ENCODE measurements around the gene MS4A10. TPM values are rescaled to one million over a fixed set of nuclear protein-coding genes. Genes with fewer than 3 reads are reported as not detected.

Gene MS4A10
- total RNA-seq, 1 donor from 2014 or later = not detected

DNA sequence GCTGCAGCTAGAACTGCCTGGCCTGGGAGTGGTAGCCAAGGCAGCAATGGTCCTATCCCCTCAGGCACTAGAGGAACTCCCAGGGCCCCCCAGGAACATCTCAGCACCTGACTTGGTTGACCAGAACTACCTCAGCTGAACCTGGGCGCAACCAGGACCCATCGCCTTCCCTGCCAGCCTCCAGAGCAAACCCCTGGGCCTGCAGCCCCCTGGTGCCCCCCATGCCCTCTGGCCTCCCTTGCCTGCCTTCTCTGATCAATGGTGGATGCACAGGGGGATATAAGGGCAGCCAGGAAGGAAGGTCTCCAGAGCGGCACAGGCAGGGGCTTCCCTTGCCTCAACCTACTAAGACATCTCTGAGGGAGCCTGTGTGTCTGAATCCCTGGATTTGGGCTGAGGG, 13.5 kb downstream of the MS4A10 start:
- Mint-ChIP-seq H3K27me3 (ENCODE audit: unreplicated experiment) (peaks cover 3% of the 10 kb centered on the region), H3K9me3 (ENCODE audit: unreplicated experiment) (peaks cover 6% of the 10 kb centered on the region), H3K36me3 (ENCODE audit: unreplicated experiment) (peaks cover 4% of the 10 kb centered on the region), H3K4me1 (ENCODE audit: low read depth, unreplicated experiment) (no peaks in the 10 kb centered on the region), H3K4me3 (ENCODE audit: unreplicated experiment) (no peak overlapping the region), H3K27ac (ENCODE audit: unreplicated experiment) (no peak overlapping the region)
- no peak for DNase-seq
- TF ChIP-seq, protein P1, sequence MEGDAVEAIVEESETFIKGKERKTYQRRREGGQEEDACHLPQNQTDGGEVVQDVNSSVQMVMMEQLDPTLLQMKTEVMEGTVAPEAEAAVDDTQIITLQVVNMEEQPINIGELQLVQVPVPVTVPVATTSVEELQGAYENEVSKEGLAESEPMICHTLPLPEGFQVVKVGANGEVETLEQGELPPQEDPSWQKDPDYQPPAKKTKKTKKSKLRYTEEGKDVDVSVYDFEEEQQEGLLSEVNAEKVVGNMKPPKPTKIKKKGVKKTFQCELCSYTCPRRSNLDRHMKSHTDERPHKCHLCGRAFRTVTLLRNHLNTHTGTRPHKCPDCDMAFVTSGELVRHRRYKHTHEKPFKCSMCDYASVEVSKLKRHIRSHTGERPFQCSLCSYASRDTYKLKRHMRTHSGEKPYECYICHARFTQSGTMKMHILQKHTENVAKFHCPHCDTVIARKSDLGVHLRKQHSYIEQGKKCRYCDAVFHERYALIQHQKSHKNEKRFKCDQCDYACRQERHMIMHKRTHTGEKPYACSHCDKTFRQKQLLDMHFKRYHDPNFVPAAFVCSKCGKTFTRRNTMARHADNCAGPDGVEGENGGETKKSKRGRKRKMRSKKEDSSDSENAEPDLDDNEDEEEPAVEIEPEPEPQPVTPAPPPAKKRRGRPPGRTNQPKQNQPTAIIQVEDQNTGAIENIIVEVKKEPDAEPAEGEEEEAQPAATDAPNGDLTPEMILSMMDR (IDR thresholded peaks at IDR 0.05; ENCODE audit: partially characterized antibody, unreplicated experiment) = no peak

DNA sequence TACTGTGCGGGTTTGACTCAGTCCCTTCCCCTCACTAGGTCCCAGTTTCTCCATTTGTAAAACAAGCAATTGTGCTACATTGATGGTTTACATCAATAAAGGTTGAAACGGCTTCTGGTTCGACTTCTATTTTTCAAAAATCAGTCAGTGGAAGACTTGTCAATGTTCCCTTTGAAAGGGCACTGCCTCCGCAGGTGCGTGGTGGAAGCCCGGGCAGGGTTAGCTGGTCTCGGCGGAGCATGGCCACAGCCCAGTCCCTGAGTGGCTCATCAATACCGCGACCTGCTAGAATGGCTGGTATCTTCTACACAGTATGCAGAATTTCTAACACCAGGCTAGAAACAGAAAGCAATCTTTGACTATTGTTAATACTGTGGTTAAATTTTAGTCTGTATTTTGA, 16.1 kb downstream of the MS4A10 start:
- TF ChIP-seq, protein P1 (IDR thresholded peaks at IDR 0.05; ENCODE audit: partially characterized antibody, unreplicated experiment) = no peak
- no peaks in the 10 kb centered on the region for H3K4me1 Mint-ChIP-seq (ENCODE audit: low read depth, unreplicated experiment)
- H3K4me3 Mint-ChIP-seq (ENCODE audit: unreplicated experiment) = no peak overlapping the region

DNA sequence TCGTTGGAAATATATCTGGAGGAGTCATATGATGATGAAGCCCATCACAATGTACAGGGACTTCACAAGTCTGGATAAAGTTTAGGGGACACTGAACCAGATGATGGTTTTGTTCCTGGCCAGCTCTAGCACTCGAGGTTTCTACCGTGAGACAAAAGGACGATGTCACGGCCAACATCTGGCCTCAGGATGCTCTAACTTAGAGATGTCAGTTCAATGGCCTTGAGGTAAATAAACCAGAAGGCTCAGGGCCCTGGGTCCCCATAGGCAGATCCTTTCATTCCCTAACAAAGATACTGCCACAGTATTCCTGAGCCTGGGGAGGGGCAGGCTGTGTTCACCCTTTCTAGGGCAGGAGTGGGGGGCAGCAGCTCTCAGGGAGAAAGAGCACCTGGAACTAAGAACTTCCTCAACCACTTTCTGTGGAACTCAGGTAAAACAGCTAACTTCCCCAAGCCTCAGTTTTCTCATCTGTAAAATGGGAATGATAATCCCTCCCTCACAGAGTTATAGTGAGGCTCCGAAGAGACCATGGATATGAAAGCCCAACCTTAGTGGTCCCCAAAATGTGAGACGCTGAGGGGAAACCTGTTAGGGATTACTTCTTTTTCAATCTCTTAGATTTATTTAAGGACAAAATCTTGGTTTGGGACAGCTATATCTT, 18.3 kb downstream of the MS4A10 start:
- no peak for DNase-seq
- Mint-ChIP-seq H3K4me3 (ENCODE audit: unreplicated experiment) (no peak overlapping the region), H3K27me3 (ENCODE audit: unreplicated experiment) (peaks cover 5% of the 10 kb centered on the region), H3K4me1 (ENCODE audit: low read depth, unreplicated experiment) (no peaks in the 10 kb centered on the region), H3K27ac (ENCODE audit: unreplicated experiment) (no peak overlapping the region), H3K36me3 (ENCODE audit: unreplicated experiment) (peaks cover 8% of the 10 kb centered on the region), H3K9me3 (ENCODE audit: unreplicated experiment) (peaks cover 7% of the 10 kb centered on the region)
- TF ChIP-seq, protein P1 (IDR thresholded peaks at IDR 0.05; ENCODE audit: partially characterized antibody, unreplicated experiment) = no peak

More for the DNA sequence above, 16.1 kb downstream of the MS4A10 start:
- Mint-ChIP-seq H3K27me3 (ENCODE audit: unreplicated experiment) (peaks cover 3% of the 10 kb centered on the region), H3K27ac (ENCODE audit: unreplicated experiment) (no peak overlapping the region), H3K36me3 (ENCODE audit: unreplicated experiment) (peaks cover 8% of the 10 kb centered on the region), H3K9me3 (ENCODE audit: unreplicated experiment) (peaks cover 6% of the 10 kb centered on the region)
- DNase-seq = no peak

DNA sequence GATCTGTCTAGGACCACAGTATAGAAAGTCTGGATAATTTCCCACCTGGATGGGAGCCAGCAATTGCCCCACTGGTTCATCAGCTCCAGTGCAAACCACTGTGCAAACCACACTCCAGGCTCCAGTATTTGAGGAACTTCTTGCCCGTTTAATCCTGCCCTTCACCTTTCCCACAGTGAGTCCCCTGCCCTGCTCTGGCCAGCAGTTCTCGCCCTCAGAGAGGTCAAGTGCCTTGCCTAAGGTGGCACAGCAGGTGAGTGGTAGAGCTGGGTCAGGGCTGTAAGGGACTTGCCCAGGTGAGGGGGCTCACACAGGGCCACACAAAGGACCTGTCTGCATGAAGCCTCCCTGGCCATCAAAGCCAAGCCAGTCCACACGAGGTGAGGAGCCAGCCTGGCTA, 24.1 kb downstream of the MS4A10 start:
- Mint-ChIP-seq H3K36me3 (ENCODE audit: unreplicated experiment) (peaks cover 8% of the 10 kb centered on the region), H3K4me3 (ENCODE audit: unreplicated experiment) (no peak overlapping the region), H3K4me1 (ENCODE audit: low read depth, unreplicated experiment) (no peaks in the 10 kb centered on the region), H3K27ac (ENCODE audit: unreplicated experiment) (no peak overlapping the region), H3K9me3 (ENCODE audit: unreplicated experiment) (peaks cover 8% of the 10 kb centered on the region), H3K27me3 (ENCODE audit: unreplicated experiment) (peaks cover 4% of the 10 kb centered on the region)
- TF ChIP-seq, protein P1 (IDR thresholded peaks at IDR 0.05; ENCODE audit: partially characterized antibody, unreplicated experiment) = no peak
- no peak for DNase-seq

DNA sequence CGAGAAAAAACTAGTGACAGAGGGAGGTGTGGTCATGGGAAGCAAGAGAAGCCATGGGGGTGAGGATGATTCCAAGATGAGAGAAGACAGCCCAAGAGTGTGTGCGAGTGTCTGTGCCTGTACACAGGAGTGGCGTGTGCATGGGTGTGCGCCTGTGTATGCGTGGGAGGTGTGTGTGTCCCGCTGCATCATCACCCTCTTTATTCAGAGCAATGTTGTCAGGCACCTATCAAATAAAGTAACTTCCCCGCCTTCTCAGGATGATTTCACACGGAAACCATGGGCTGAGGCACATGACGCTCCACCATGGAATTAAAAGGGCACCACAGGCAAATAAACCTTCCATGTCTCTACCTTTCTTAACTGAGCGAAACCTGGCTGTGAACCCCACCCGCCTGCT, 24.6 kb downstream of the MS4A10 start:
- H3K27ac Mint-ChIP-seq (ENCODE audit: unreplicated experiment) = no peak overlapping the region
- DNase-seq = no peak
- H3K4me3 Mint-ChIP-seq (ENCODE audit: unreplicated experiment) = no peak overlapping the region

More for the DNA sequence above, 24.6 kb downstream of the MS4A10 start:
- H3K36me3 Mint-ChIP-seq (ENCODE audit: unreplicated experiment) = peaks cover 8% of the 10 kb centered on the region
- TF ChIP-seq, protein P1 (IDR thresholded peaks at IDR 0.05; ENCODE audit: partially characterized antibody, unreplicated experiment) = no peak
- H3K9me3 Mint-ChIP-seq (ENCODE audit: unreplicated experiment) = peaks cover 10% of the 10 kb centered on the region
- peaks cover 4% of the 10 kb centered on the region for H3K27me3 Mint-ChIP-seq (ENCODE audit: unreplicated experiment)
- H3K4me1 Mint-ChIP-seq (ENCODE audit: low read depth, unreplicated experiment) = no peaks in the 10 kb centered on the region
